Ramos (cell line): Measurements from ENCODE around the gene APBB2.

ENCODE experiments used
- in situ Hi-C: fragments of 300-500 bp; cut with MboI; formaldehyde crosslinking; loops from one replicate; pipeline ENCODE4 v1.14.3; 2022; ENCODE audit warnings: low sequenced_read_pairs; ENCODE audit not compliant: unreplicated experiment

Gene APBB2

DNA sequence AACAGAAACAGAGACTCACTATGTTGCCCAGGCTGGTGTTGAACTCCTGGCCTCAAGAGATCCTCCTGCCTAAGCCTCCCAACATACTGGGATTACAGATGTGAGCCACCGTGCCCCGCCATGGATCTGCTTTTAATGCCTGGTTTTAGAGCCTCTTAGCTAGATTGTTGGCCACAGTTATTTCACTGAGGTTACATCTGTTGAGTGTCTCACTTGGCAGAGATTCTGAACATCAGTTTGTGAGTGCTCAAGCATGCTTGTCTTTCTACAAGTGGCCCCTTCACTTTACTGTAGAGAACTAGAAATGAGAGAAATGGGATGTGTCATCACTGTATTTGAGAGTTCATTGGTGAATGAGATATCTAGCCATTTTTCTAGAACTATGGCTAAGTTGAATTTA, 218.5 kb downstream of the APBB2 start:
- in situ Hi-C loops, result loop anchor here (10.0 to 25.0 kb wide), 2 partner anchors 691 to 809 kb away; partner anchors contain the start of gene RHOH

DNA sequence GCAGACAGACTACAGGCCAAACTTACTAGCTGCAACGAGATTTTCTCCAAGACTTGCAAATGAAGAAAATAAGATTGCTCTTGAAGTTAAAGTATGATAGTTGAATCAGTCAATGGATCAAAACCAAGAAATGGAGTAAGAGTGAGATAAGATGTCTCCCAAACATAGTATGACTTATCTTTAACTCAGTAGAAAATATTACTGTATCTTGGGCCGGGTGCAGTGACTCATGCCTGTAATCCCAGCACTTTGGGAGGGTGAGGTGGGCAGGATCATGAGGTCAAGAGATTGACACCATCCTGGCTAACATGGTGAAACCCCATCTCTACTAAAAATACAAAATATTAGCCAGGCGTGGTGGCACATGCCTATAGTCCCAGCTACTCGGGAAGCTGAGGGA, 220.0 kb downstream of the APBB2 start:
- in situ Hi-C loops, result loop anchor here (10.0 to 25.0 kb wide), 2 partner anchors 690 to 807 kb away; partner anchors contain the start of gene RHOH

DNA sequence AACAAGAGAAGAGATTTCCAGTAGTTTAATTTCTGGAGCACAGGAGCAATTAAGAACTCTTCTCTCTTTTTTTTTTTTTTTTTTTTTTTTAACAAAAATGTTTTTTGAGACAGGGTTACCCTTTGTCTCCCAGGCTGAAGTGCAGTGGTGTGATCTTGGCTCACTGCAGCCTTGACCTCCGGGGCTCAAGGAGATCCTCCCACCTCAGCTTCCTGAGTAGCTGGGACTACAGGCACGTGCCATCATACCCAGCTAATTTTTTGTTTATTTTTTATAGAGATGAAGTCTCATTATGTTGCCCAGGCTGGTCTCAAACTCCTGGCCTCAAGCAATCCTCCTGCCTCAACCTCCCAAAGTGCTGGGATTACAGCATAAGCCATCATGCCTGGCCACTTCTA, 221.0 kb downstream of the APBB2 start:
- in situ Hi-C loops, result loop anchor here (10.0 to 25.0 kb wide), 2 partner anchors 688 to 806 kb away; partner anchors contain the start of gene RHOH

DNA sequence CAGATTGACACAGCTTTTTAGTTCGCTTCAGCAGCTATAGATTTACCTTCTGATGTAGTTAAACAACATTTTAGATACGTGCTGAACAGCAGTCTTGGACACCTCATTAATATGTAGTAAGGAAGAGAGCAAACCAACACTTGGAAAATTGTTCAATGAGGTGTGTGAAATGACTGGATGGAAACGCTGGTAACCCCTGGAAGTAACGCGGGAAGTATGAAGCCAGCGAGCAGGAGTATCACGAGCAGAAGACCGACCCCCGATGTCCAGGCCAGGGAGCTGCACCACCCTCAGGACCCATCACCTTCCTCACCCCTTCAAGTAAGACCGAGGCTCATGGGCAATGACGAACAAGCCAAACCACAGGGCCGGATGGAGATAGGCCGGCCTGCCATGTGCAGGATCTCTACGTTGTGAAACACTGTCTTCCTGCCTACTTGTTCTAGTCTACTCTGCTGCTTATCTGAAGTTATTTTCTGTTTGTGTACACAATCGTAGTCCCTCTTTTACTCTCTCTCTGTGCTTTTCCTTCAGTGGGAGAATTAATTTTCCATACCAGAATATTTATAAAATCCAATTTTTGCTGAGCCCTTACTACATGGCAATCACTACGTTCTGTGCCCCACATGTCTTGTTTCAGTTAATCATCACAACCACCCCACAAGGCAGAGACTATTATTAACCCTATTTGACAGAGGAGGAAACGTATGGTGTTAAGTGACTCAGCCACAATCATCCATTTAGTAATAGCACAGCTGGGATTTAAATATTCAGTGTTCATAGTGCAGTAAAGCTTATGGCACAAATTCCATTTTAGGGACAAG, 221.7 kb downstream of the APBB2 start:
- in situ Hi-C loops, result loop anchor here (10.0 to 25.0 kb wide), 2 partner anchors 688 to 805 kb away; partner anchors contain the start of gene RHOH

DNA sequence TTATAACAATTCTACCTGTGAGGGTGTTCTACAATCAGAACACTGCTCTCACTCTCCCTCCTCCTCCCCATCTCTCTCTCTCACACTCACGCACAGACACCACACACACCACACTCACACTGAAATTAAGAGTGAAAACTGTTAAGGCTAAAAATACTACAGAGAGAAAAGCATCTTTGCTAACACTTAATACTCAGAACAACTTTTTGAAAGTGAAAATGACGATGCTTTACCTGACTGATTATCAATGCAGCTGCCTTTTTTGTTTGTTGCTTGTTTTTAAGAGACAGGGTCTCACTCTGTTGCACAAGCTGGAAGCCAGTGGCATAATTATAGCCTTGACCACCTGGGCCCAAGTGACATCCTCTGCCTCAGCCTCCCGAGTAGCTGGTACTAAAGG, 222.4 kb downstream of the APBB2 start:
- in situ Hi-C loops, result loop anchor here (10.0 to 25.0 kb wide), 2 partner anchors 687 to 805 kb away; partner anchors contain the start of gene RHOH

DNA sequence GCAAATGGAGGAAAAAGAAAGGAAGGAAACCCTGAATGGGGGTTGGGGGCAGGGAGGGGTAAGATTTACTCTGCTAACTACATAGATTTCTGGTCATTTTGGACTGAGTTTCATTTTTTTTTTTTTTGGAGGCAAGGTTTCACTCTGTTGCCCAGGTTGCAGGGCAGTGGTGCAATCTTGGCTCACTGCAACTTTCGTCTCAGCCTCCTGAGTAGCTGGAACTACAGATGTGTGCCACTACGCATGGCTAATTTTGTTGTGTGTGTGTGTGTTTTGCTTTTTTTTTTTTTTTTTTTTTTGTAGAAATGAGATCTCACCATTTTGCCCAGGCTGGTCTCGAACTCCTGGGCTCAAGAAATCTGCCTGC, 223.5 kb downstream of the APBB2 start:
- in situ Hi-C loops, result loop anchor here (10.0 to 25.0 kb wide), 2 partner anchors 686 to 804 kb away; partner anchors contain the start of gene RHOH

DNA sequence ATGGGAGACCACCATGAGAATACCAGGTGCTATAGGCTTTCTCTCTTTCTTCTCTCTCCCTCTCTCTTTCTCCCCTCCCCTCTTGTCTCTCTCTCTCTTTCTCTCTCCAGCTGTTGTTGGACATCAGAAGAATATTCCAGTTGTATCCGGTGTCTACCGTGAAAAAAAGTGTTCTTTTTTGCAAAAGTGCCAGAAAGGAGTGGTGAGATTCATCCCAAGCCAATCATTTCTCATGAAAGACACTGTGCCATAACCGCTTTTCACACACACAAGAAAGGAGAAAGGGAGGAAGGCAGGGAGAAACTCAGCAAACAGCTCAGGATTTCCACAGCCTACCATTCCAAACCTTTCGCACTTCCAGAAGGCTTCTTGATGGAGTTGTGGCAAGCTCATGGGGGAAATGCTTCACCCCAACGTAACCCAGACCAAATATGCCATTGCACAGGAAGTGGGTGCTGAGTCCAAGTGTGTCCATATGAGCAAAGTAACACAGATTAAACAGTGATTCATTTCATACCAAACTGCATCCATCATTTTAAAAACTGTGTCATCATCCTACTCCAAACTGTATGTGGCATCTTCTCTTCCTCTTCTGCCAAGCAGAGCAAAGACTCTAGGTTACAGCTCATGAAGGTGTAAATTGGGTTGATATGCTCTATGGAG, 224.0 kb downstream of the APBB2 start:
- in situ Hi-C loops, result loop anchor here (10.0 to 25.0 kb wide), 2 partner anchors 686 to 803 kb away; partner anchors contain the start of gene RHOH

DNA sequence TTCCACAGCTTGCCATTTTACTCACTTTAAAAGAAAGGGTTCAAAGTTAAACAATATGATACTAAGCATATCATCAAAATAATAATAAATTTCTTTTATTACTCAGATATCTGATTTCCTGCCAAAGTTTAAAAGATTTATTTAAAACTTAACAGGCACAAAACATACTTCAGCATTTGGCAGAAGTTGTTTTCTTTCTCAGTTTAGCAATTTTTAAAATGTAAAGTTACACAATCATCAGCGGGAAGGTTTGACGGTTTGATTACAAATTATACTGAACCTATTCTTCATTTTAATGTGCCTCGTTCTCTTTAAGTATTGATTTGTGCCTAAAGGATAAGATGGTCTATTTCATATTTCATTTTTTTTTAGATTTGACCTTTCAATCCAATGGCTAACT, 227.2 kb downstream of the APBB2 start:
- in situ Hi-C loops, result loop anchor here (5.0 to 25.0 kb wide), 2 partner anchors 230 to 800 kb away; partner anchors contain the start of gene RHOH

DNA sequence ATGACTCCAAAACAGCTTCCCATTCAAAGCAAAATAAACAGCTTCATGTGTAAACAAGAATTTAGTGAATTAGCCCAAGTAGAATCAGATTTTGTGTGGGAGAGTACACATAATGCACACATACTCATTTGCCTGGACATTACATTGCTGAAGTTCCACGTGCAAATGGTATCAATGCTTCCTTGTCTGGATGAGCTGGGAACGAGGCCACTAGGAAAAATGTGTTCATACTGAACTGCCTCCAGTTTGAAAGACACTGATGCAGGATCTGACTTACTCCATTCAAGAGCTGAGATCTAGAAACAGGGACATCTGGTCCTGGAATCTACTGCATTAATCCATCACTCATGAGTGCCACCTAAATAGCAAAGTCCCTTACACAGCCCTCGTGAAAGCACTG, 228.0 kb downstream of the APBB2 start:
- in situ Hi-C loops, result loop anchor here (5.0 to 25.0 kb wide), 2 partner anchors 231 to 799 kb away; partner anchors contain the start of gene RHOH

DNA sequence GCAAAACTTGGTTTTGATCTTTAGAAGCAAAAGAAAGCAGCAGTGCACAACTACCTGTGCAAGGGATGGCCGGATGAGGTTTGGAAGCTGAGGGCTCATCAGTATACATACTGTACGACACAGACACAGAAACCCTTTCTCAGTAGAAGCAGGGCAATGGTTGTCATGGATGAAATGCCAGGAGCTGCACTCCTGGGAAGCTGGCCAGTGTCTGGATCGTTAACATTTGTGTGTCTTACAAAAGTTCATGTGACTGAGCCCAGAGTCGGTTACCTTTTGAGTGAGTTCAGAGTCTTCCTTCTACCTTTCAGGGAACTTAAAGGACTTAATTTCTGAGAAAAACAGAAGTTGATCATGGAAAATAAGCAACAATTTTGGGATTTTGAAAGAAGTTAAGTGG, 230.3 kb downstream of the APBB2 start:
- in situ Hi-C loops, result loop anchor here (25.0 kb wide), 1 partner anchor 797 kb away; the partner anchor contains the start of gene RHOH

DNA sequence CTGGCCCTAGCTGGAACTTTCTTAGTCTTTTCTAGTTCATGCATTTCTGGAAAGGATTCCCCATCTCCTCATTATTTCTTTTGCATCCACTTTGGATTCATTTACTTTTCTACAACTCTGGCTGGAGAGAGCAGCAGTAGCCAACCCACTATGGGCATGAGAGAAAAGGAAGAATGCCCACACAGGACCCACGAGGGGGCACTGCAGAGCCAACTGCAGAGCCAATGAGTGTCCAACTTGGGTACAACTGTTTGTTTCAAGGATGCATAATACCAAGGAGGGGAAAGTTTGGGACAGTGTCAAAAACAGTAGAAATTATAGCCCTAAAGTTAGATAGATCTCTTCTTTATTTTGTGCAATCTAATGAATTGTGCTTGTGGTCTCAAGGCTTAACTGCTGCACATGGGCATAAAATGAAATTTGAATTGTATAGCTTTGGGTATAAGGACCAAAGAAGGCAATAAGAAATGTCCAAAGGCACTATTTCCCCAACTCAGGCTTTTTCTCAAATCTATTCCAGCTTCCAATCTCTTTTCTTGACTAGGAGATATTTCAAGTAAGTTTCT, 233.9 kb downstream of the APBB2 start:
- in situ Hi-C loops, result loop anchor here (25.0 kb wide), 1 partner anchor 793 kb away; the partner anchor contains the start of gene RHOH

DNA sequence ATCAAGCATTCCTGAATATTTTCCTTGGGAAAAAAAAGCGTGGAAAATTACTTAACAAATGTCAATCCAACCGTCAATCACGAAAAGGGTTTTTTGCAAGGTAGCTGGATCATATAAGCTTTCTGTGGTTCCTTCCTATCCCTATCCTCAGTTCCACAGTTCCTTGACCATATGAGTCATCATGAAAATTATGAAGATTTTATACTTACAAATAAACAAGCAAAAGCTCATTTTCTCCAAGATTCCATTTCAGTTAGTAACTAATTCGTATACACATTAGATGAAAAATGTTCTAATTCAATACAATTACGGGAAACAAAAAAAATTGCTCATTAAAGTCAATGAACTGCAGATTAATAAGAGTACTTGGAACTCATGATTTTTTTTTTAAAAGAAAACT, 235.8 kb downstream of the APBB2 start:
- in situ Hi-C loops, result loop anchor here (25.0 kb wide), 1 partner anchor 791 kb away; the partner anchor contains the start of gene RHOH

DNA sequence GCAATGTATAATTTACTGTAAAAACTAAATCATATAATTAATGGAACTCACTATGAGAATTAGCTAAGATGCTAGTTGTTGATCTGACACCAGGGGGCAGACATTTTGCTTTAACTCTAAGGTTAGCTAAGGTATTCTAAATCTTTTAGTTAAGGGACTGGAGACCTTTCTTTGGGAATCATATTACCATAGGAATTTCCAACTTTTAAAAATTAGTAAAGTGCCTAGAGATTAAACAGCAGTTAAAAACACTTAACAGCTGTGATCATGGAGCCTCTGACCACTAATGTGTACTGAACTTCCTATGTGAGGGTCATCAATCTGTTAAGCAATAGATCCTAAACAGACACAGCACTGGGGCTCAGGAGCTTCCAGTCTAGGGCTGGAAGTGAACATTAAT, 238.0 kb downstream of the APBB2 start:
- in situ Hi-C loops, result loop anchor here (25.0 kb wide), 1 partner anchor 789 kb away; the partner anchor contains the start of gene RHOH

DNA sequence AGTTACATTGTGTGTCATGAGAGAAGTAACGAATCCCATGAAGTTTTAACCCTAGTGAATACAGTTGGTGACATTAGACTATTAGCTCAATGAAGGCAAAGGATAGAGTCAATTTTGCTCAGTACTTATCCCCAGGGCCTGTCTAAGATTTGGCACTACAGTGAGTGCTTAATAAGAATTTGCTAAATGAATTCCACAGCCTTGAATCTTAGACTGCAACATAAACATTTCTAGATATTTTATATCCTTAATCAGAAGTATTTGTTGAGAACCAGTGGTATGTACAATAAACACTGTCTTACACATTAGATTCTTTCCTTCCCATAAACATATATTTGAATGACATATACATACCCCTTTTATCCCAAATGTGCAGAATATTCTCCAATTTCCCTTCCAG, 241.6 kb downstream of the APBB2 start:
- in situ Hi-C loops, result no loop called here

DNA sequence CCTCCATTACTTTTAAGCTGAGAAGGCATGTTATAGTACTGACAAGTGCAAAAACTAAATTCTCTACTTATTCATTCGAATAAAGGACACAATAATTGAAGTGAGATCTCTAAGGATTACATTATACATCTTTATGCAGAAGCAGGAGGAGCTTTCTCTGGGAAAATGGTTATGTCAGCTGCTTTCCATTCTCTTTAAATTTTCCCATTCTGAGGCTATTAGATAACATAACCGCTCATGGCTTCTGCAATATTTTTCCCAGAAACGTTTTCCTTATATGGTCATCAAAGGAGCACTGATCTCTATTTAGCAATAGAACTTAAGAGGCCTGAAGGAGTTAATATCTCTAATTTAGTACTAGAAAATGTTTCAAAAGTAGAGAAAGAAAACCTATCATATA, 243.0 kb downstream of the APBB2 start:
- in situ Hi-C loops, result no loop called here

DNA sequence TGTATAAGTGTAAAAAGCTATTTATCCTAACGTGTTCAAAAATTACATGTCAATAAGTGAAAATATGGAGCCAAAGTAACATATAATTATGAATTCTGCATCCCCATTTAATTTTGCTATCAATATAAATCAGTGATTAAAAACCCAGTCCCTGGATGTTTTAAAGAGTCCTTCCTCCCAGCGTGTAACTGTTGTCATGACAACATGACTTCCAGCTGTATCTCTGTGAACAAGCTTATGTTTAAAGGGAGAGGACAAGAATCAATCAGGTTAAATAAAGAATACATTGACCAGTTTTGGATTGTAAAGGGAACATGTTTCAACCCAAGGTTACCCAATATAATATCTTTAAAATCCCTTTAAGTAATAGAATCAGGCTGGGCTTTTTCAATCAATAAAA, 244.8 kb downstream of the APBB2 start:
- in situ Hi-C loops, result no loop called here

DNA sequence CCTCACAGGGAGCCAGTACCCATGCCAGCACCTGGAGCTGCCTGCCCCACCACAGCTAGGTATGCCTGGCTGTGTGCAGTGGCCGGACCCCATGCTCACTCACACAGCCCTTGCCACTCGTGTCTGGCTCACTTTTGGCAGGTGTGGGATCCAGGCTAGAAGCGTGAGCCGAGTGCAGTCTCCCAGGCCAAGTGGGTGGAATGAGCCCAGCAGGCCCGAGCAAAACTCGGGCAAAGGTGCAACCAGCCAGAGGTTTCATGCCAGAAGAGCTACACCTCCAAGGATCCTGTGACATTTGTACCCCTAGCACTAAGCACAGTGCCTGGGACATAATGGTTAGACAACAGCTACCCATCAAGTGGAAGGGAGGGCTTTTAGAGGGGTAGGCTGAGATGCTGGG, 246.8 kb downstream of the APBB2 start:
- in situ Hi-C loops, result no loop called here

DNA sequence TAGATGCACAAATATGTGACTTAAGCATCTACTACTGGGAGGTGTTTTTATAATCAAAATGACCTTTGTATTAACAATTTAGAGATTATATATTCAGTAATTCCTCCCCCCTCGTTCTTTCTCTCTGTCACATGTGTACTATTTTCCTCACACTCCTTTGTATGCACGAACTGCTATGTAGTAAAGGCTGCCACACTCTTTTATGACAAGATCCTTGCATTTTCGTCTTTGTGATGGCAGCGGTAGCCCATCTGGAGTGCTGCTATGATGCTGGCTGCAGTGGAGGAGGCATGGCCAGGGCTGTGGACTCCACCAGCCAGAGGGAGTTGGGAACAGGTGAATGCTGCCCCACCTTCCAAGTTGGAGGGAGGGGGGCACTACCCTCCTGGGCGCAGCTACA, 248.3 kb downstream of the APBB2 start:
- in situ Hi-C loops, result no loop called here

DNA sequence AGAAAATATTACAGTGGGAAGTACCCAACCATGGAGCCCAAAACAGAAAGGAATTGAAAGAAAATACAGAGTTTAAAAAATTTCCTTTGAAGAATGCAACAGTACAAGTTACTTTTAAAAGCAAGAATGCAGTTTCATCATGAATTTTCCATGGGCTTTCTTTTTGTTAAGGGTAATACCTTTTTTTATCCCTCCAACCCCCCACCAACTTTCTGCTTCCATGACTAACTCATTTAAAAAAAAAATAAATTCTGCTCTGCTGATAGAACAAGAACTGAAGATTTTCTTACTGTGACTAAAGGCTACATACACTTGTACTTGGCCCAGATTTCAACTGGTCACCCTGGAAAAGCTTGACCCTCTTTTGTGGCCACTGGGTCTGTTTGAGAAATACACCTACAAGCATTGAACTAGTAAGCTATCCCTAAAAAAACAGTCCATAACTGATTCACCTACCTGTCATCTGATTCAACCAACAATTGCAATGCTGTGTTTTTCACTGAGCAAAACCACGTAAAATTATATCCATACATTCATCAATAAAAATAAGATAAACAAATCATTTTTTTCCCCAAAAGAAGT, 250.4 kb downstream of the APBB2 start:
- in situ Hi-C loops, result no loop called here

DNA sequence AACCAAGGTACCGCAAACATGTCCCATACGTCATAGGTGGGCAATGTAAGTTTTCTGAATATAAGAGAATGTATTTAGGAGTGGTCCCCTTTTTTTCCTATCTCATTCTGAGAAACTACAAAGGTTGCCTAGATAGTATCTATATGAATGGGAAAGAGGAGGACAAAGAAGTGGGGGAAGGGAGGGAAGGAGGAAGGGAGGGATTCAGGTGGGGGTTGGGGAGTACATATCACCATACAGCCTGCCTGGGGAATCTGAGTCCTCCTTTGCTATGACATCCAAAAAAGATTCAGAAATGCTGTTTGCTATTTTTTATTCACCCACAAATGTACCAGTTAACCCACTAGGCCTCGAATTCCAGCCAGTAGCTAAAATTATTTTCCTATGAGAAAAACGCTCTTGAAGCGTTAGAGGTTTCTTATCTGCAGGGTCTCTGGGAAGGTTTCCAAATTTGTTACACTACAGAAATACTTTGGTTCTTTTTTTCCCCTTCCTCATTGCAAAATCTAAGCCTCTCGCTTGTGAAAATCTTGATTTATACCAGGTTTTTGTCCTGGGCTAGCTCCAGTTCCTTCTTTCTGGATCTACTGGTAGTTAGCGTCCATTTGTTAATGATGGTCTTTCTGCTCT, 251.7 kb downstream of the APBB2 start:
- in situ Hi-C loops, result no loop called here
